Activated T-cell treated with anti-CD3 and anti-CD28 coated beads for 1 hour (primary cell): ENCODE measurements around the gene CYTH2.

ENCODE experiments used
- DNase-seq: peaks from one replicate; pipeline ENCODE4 v3.0.0-alpha.2; 2020; ENCODE audit warnings: low read depth

Gene CYTH2

GRCh38 chr19:48452289-48453190 lies 16.6 kb upstream of the CYTH2 start:
- DNase-seq: no peak

- DNase-seq: no peak
These were observed 14.9 kb upstream of the CYTH2 start for GRCh38 chr19:48454150-48454730.

- no peak for DNase-seq
These were observed 13.8 kb upstream of the CYTH2 start, which contains the start of gene KCNJ14 for GRCh38 chr19:48455171-48455907. TSS of gene KCNJ14 (plus strand) at chr19:48455574. CDS start at chr19:48461725, 6,151 bp downstream.

- no peak for DNase-seq
These were observed 13.1 kb upstream of the CYTH2 start for GRCh38 chr19:48455908-48456562.

GRCh38 chr19:48456864-48457263 lies 12.3 kb upstream of the CYTH2 start:
- no peak for DNase-seq

- no peak for DNase-seq
These were observed 11.2 kb upstream of the CYTH2 start for GRCh38 chr19:48458016-48458415.

GRCh38 chr19:48461651-48461981 lies 7.6 kb upstream of the CYTH2 start:
- no peak for DNase-seq

- no peak for DNase-seq
These were observed 7.0 kb upstream of the CYTH2 start for GRCh38 chr19:48461982-48462655.

- no peak for DNase-seq
These were observed 4.0 kb upstream of the CYTH2 start for GRCh38 chr19:48465215-48465614.

- DNase-seq: no peak
These were observed 2.4 kb upstream of the CYTH2 start for GRCh38 chr19:48466561-48467325.

GRCh38 chr19:48468772-48469288 lies 339 bp upstream of the CYTH2 start:
- DNase-seq: peak; percentile 97

- no peak for DNase-seq
These were observed 938 bp downstream of the CYTH2 start for GRCh38 chr19:48469934-48470680.

- DNase-seq: no peak
These were observed 1.7 kb downstream of the CYTH2 start for GRCh38 chr19:48470856-48471255.

GRCh38 chr19:48471836-48472235 lies 2.7 kb downstream of the CYTH2 start:
- DNase-seq: no peak

- DNase-seq: no peak
These were observed 4.2 kb downstream of the CYTH2 start for GRCh38 chr19:48473161-48473966.

- DNase-seq: no peak
These were observed 5.0 kb downstream of the CYTH2 start for GRCh38 chr19:48474084-48474592.

GRCh38 chr19:48475369-48476068 lies 6.3 kb downstream of the CYTH2 start:
- no peak for DNase-seq

- DNase-seq: no peak
These were observed 7.0 kb downstream of the CYTH2 start for GRCh38 chr19:48476176-48476575.
